ENCODE results near the gene SPG7. TPM values are rescaled to one million over a fixed set of nuclear protein-coding genes. Genes with fewer than 3 reads are reported as not detected.
A peak's percentile ranks its signal among the peaks of the same experiment; 100 is the strongest.

Gene SPG7
- total and polyA plus RNA-seq, 2 of the 4 experiments (the other 2 are of a cell fraction), result 94.6 to 96.8 TPM

- CTCF ChIA-PET, result interaction anchor here (1.2 kb wide), 1 partner anchor 9 kb away, joined by 5 read pairs; no protein-coding TSS in a partner anchor
- in situ Hi-C loops (cut with MboI; ENCODE audit: low sequenced_read_pairs), result no loop called here
- dilution Hi-C loops (cut with HindIII; ENCODE audit: low sequenced_read_pairs, unreplicated experiment), result no loop called here
Measured at GRCh38 chr16:89548344-89549006, 40.3 kb downstream of the SPG7 start.

More at GRCh38 chr16:89548344-89549006, 40.3 kb downstream of the SPG7 start:
- Histone ChIP-seq H2AFZ (replicated peaks; ENCODE audit: low read length, poor library complexity) (no peak overlapping the region), H3K9ac (ENCODE audit: low read depth, low read length) (no peak overlapping the region), H3K9me1 (ENCODE audit: insufficient read depth, low read length) (no peaks in the 10 kb centered on the region), H2BK120ac (ENCODE audit: low read depth, low read length) (no peak overlapping the region), H3K27ac (ENCODE audit: insufficient read depth, low read length) (no peak overlapping the region), H2AK9ac (replicated peaks; ENCODE audit: low read depth, low read length, poor library complexity) (no peak overlapping the region), H3K4me1 (ENCODE audit: control insufficient read depth, insufficient read depth, low read length) (no peaks in the 10 kb centered on the region), H4K8ac (ENCODE audit: low read depth in 2 of 2, low read length in 2 of 2) (no peak overlapping the region), H3K4me2 (ENCODE audit: low read depth, low read length) (no peak overlapping the region), H4K5ac (ENCODE audit: low read depth, low read length) (no peak overlapping the region), H2BK5ac (ENCODE audit: low read depth, low read length, poor library complexity, severe bottlenecking) (no peak overlapping the region), H3K36me3 (ENCODE audit: control insufficient read depth, insufficient read depth, low read length) (peaks cover 66% of the 10 kb centered on the region), H3K14ac (replicated peaks; ENCODE audit: low read depth, low read length) (no peak overlapping the region), H3K18ac (ENCODE audit: low read depth, low read length) (no peak overlapping the region), H3K4me3 (ENCODE audit: insufficient read depth, low read depth, low read length) (no peak overlapping the region), H4K91ac (ENCODE audit: insufficient read depth, low read depth, low read length) (no peak overlapping the region), H4K20me1 (ENCODE audit: insufficient read depth, low read length) (peaks cover 3% of the 10 kb centered on the region; the same call in 1 of the 2 replicates), H2AK5ac (ENCODE audit: low read depth, low read length) (no peak overlapping the region), H3K23ac (ENCODE audit: low read depth, low read length) (no peak overlapping the region), H3K79me1 (ENCODE audit: low read depth in 1 of 2, low read length in 2 of 2) (peaks cover 3 to 24% of the 10 kb centered on the region in 2 experiments; a peak in 2 of 4 replicates), H2BK15ac (ENCODE audit: low read depth, low read length) (no peak overlapping the region), H3K27me3 (ENCODE audit: control insufficient read depth, insufficient read depth, low read length) (no peaks in the 10 kb centered on the region), H3K4ac (ENCODE audit: low read depth, low read length) (no peak overlapping the region), H3K56ac (ENCODE audit: extremely low read depth, insufficient read depth, low read length) (no peak overlapping the region), H2BK20ac (ENCODE audit: low read depth, low read length) (no peak overlapping the region), H3K9me3 (ENCODE audit: control insufficient read depth, insufficient read depth, low read length) (no peaks in the 10 kb centered on the region)
- TF ChIP-seq ELK1 (IDR thresholded peaks at IDR 0.05; ENCODE audit: borderline replicate concordance, low read depth, low read length), result no peak
- no peak for TF ChIP-seq USF2 (IDR thresholded peaks at IDR 0.05; ENCODE audit: low read depth, low read length)
- POLR2A ChIA-PET (ENCODE audit: unreplicated experiment), result no interaction called here
- intact Hi-C loops (cut with micrococcal nuclease), result no loop called here
- no peak for DNase-seq
- BruUV-seq (replicated peaks), result TSS peak; percentile 26
- WGBS, 2 experiments (ENCODE audit: extremely low coverage in 2 of 2, insufficient read length in 1 of 2), result 86% methylated on average over 10 of the region's 28 CpGs; no CpG with 5 or more reads in 1 of the 2 experiments
- no peak for ATAC-seq (ENCODE audit: low read depth)

All from IMR-90 (cell line).